Endothelial cell of umbilical vein (primary cell): Measurements from ENCODE around the gene NOTCH3. TPM values are rescaled to one million over a fixed set of nuclear protein-coding genes. Genes with fewer than 3 reads are reported as not detected.

Source experiments
- BruUV-seq: library from RNA; stranded (reverse); fragments of 400-500 nt; replicated peaks from 2 replicates; lab custom pipeline; 2021; lab: Mats Ljungman, UMichigan
- CTCF ChIA-PET: fragments of 300-600, 350-600 bp; sonication (Branson Sonifier 250); formaldehyde crosslinking; loops from one replicate; lab custom pipeline; 2021; ENCODE audit warnings: antibody characterized with exemption, inconsistent platforms; lab: Charles Lee
- POLR2A ChIA-PET: fragments of 300-600, 350-600 bp; sonication (Branson Sonifier 250); formaldehyde crosslinking; loops from one replicate; lab custom pipeline; 2021; ENCODE audit warnings: antibody characterized with exemption, inconsistent platforms; lab: Charles Lee
- DNase-seq: peaks from one replicate; pipeline ENCODE4 v3.0.0-alpha.2; 2011; ENCODE audit warnings: low read depth, low spot score
- FAIRE-seq: peaks from 2 replicates; lab custom pipeline; 2011; peaks lifted over from hg19 to GRCh38; lab: Jason Lieb, UNC
- H2AFZ ChIP-seq: 2 replicates; pipeline ENCODE4 v1.6.0; 2012; ENCODE audit warnings: low read depth, low read length, control low read depth, inconsistent platforms
- H3K27ac ChIP-seq: 2 replicates; pipeline ENCODE4 v1.5.1; 2011; ENCODE audit warnings: low read depth, mild to moderate bottlenecking, control low read depth, low read length, moderate library complexity; ENCODE audit not compliant: insufficient read depth
- H3K27me3 ChIP-seq, 2 experiments: 2 replicates each; pipeline versions ENCODE4 v1.6.0 to v1.6.1; 2011; ENCODE audit warnings: low read length in 2 of 2, mixed read lengths in 1 of 2; ENCODE audit not compliant: control insufficient read depth in 2 of 2, insufficient read depth in 2 of 2
- H3K36me3 ChIP-seq, 2 experiments: 2 replicates in 1 of 2; 3 replicates in 1 of 2; pipeline ENCODE4 v1.5.1; 2011; ENCODE audit warnings: low read length in 2 of 2, mild to moderate bottlenecking in 1 of 2, moderate library complexity in 1 of 2; ENCODE audit not compliant: control insufficient read depth in 2 of 2, insufficient read depth in 2 of 2; ENCODE audit errors: extremely low read depth in 1 of 2
- H3K4me1 ChIP-seq: 3 replicates; pipeline ENCODE4 v1.5.1; 2011; ENCODE audit warnings: mild to moderate bottlenecking, low read length; ENCODE audit not compliant: control insufficient read depth, insufficient read depth; ENCODE audit errors: extremely low read depth
- H3K4me2 ChIP-seq: 2 replicates; pipeline ENCODE4 v1.6.1; 2011; ENCODE audit warnings: low read length, control low read depth, mixed read lengths; ENCODE audit not compliant: insufficient read depth
- H3K4me3 ChIP-seq, 3 experiments: fragments of 200-600 bp in 1 of 3; sonication (generic), shearing (Covaris generic) in 1 of 3; replicated peaks in 1 of 3; 2 replicates each; pipeline ENCODE4 v1.5.1; 2011 to 2016; ENCODE audit warnings: control low read depth in 3 of 3, low read length in 3 of 3, mild to moderate bottlenecking in 2 of 3, inconsistent platforms in 1 of 3, low read depth in 1 of 3, moderate library complexity in 1 of 3; ENCODE audit not compliant: insufficient read depth in 1 of 3
- H3K79me2 ChIP-seq: 2 replicates; pipeline ENCODE4 v1.6.0; 2012; ENCODE audit warnings: low read length, inconsistent platforms; ENCODE audit not compliant: control insufficient read depth, insufficient read depth
- H3K9ac ChIP-seq: replicated peaks from 2 replicates; pipeline ENCODE3; 2011; ENCODE audit warnings: low read length, control low read depth; ENCODE audit not compliant: insufficient read depth; ENCODE audit errors: extremely low read depth
- H3K9me1 ChIP-seq: replicated peaks from 3 replicates; pipeline ENCODE4 v1.6.0; 2011; ENCODE audit warnings: mild to moderate bottlenecking, low read length; ENCODE audit not compliant: control insufficient read depth, insufficient read depth; ENCODE audit errors: extremely low read depth
- H3K9me3 ChIP-seq: replicated peaks from 2 replicates; pipeline ENCODE4 v1.5.1; 2012; ENCODE audit warnings: low read length, inconsistent platforms; ENCODE audit not compliant: control insufficient read depth, insufficient read depth
- H4K20me1 ChIP-seq: replicated peaks from 2 replicates; pipeline ENCODE3; 2011; ENCODE audit warnings: mild to moderate bottlenecking, low read length; ENCODE audit not compliant: control insufficient read depth, insufficient read depth; ENCODE audit errors: extremely low read depth
- CTCF ChIP-seq, 2 donors: IDR thresholded peaks; 1 replicate in 1 of 2; 2 replicates in 1 of 2; pipeline ENCODE4 v1.5.1; 2011; ENCODE audit warnings: low read length in 2 of 2, mild to moderate bottlenecking in 2 of 2, moderate library complexity in 2 of 2, control low read depth in 1 of 2, inconsistent platforms in 1 of 2, low read depth in 1 of 2; ENCODE audit not compliant: insufficient read depth in 1 of 2; ENCODE audit errors: extremely low read depth in 1 of 2
- EZH2 ChIP-seq: IDR thresholded peaks from 2 replicates; pipeline ENCODE4 v1.6.1; 2012; ENCODE audit warnings: borderline replicate concordance, low read depth, mild to moderate bottlenecking, moderate library complexity, low read length, inconsistent platforms; ENCODE audit not compliant: severe bottlenecking
- FOS ChIP-seq: IDR thresholded peaks from 2 replicates; pipeline ENCODE4 v1.6.1; 2011; ENCODE audit warnings: mild to moderate bottlenecking, low read length, moderate library complexity, borderline replicate concordance; ENCODE audit not compliant: insufficient read depth
- GATA2 ChIP-seq: IDR thresholded peaks from 2 replicates; pipeline ENCODE4 v1.7.0; 2011; ENCODE audit warnings: low read depth, mild to moderate bottlenecking, moderate library complexity, mixed read lengths, low read length; ENCODE audit not compliant: insufficient read length, insufficient read depth
- JUN ChIP-seq: IDR thresholded peaks from 2 replicates; pipeline ENCODE4 v1.6.1; 2011; ENCODE audit warnings: borderline replicate concordance, low read depth; ENCODE audit not compliant: insufficient read length, insufficient read depth
- MYC ChIP-seq: IDR thresholded peaks from one replicate; pipeline ENCODE4 v1.6.1; 2011; ENCODE audit warnings: mild to moderate bottlenecking, low read depth, low read length
- POLR2A ChIP-seq: IDR thresholded peaks from 2 replicates; pipeline ENCODE4 v1.6.1; 2012; ENCODE audit warnings: low read depth, mild to moderate bottlenecking, control low read depth, low read length
- POLR2AphosphoS5 ChIP-seq: IDR thresholded peaks from 2 replicates; pipeline ENCODE4 v1.6.1; 2012; ENCODE audit warnings: low read depth, mild to moderate bottlenecking, control low read depth, low read length, moderate library complexity; ENCODE audit not compliant: insufficient read depth
- dilution Hi-C: fragments of 300-500 bp; cut with MboI; formaldehyde crosslinking; loops from one replicate; pipeline ENCODE4 v1.15.0; 2019; ENCODE audit warnings: low sequenced_read_pairs; ENCODE audit not compliant: extremely low pct_ligation_motif_present
- intact Hi-C: fragments of 100-400 bp; cut with micrococcal nuclease; formaldehyde crosslinking; loops from one replicate; pipeline ENCODE4 v1.10.0; 2022
- polyA plus RNA-seq, 4 experiments: library from polyadenylated mRNA; depleted of rRNA in 3 of 4; stranded (reverse) in 3 of 4; unstranded in 1 of 4; fragments of >200 nt; gene quantifications; 2 replicates each; pipeline versions ENCODE4 v1.2.1 to v1.2.3, GENCODE V29; 2011 to 2012; ENCODE audit warnings: missing spikeins in 1 of 4
- total RNA-seq: library from RNA; stranded (reverse); gene quantifications from 2 replicates; pipeline ENCODE4 v1.2.3, GENCODE V29; 2021
- TF ChIP-seq, protein P1 (sequence below): IDR thresholded peaks from 2 replicates; pipeline ENCODE4 v1.6.1; 2011; ENCODE audit not compliant: insufficient read depth, insufficient read length

The NOTCH3 gene
- total and polyA plus RNA-seq, 2 donors (not counting 3 experiments of a cell fraction or from before 2014, with no cell fraction given), result 0.63 to 1.5 TPM

DNA sequence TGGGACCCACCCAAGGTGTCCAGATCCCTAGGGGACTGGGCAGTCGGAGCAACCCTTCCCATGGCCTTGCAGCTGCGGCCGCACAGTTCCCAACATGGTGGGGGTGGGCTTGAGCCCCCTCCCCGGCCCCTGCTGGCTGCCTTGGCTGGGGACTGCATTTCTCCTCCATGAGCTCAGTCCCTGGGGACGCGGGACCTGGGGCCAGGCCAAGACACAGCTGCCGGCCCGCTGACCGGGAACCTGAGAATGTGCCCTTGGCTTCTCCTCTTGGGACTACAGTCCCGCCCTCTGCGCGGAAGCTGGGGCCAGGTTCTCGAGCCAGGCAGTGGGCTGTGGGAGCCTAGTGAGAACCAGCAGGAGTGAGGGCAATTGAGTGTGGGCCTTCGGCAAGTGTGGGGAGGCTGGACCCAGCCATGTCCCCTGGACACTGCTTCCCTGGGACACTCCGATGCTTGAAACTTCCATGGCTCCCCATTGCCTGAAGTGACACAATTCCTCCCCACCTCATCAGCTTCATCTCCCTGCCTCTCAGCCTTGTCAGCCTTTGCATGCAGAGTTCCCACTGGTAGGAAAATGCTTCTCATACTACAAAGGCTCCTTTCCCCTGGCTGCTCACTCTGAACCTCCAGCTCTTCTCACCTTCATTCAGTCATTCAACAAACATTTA is 13.1 kb upstream of the NOTCH3 start:
- no peak for FAIRE-seq
- Histone ChIP-seq H2AFZ (no peak overlapping the region), H3K4me3 (no peak overlapping the region), H3K9ac (no peak overlapping the region), H3K9me3 (no peaks in the 10 kb centered on the region), H3K4me2 (no peak overlapping the region), H3K9me1 (no peaks in the 10 kb centered on the region), H3K4me1 (no peaks in the 10 kb centered on the region), H3K36me3 (no peaks in the 10 kb centered on the region), H3K27me3 (no peaks in the 10 kb centered on the region), H3K27ac (no peak overlapping the region), H3K79me2 (no peaks in the 10 kb centered on the region), H4K20me1 (no peaks in the 10 kb centered on the region)
- dilution Hi-C loops (no loop called here), intact Hi-C loops (no loop called here)
- TF ChIP-seq POLR2A (no peak), CTCF (IDR thresholded peaks at IDR 0.05; ENCODE audit: extremely low read depth in 1 of 2, insufficient read depth in 1 of 2, low read depth in 1 of 2, low read length in 2 of 2) (no peak), POLR2AphosphoS5 (no peak), GATA2 (no peak), EZH2 (no peak), FOS (no peak), MYC (no peak), JUN (no peak)
- TF ChIP-seq, protein P1, sequence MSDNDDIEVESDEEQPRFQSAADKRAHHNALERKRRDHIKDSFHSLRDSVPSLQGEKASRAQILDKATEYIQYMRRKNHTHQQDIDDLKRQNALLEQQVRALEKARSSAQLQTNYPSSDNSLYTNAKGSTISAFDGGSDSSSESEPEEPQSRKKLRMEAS, result no peak
- ChIA-PET CTCF (interaction anchor here (1.5 kb wide), 1 partner anchor 18 kb away, joined by 4 read pairs; no protein-coding TSS in a partner anchor), POLR2A (no interaction called here)
- DNase-seq, result no peak
- no TSS peak for BruUV-seq
